ENCODE measurements around the gene ABCG8. TPM values are rescaled to one million over a fixed set of nuclear protein-coding genes. Genes with fewer than 3 reads are reported as not detected.
A peak's percentile ranks its signal among the peaks of the same experiment; 100 is the strongest.

ABCG8 gene
- total and polyA plus RNA-seq, 8 donors = 1.1 to 8.9 (median 6.7) TPM; not detected in 5

DNA sequence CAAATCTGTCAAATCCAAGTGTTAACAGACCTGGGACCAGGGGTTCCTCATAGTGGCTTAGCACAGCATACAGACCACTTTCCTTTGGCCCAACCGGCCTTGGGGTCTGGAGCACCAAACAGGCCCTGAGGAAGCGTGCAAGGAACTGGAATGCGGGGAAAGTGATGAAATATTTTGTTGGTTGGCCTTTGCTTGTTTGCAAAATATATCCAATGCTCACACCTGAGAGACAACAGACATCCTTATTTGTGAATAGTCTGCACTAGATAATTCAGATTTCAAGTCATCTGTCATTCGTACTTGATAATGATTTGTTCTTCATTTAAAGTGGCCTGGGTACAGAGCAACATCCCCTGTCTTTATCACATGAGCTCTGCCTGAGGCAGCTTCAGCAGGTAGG, 43.5 kb downstream of the ABCG8 start:
- WGBS, 5 donors = 52 to 81% (median 61%) methylated on average over 4 of the region's 4 CpGs
- Histone ChIP-seq H3K27ac (peak overlapping the region in 3 of 5 donors; percentile 25 to 48 (median 41)), H3K36me3 (peaks cover 0 to 11% (median 9%) of the 10 kb centered on the region in 4 donors)

DNA sequence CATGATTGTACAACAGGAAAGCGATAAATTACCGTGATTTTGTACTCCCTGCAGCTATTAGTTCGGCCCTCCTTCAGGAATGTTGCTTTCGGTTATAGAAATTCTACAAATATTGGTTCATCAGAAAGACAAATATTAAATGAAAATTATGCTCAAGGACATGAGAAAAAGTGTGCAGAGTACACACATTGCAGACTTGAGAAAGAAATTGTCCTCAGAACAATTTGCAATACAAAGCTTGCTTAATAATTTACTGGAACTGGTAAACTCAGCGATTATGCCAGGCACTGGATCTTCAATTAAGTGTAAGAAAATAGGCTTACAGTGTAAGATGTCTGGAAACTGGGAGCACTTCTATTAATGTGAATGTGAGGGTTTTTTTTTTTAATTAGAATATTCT, 45.9 kb downstream of the ABCG8 start:
- H3K9me3 ChIP-seq = no peaks in the 10 kb centered on the region
- peaks cover 5 to 35% (median 32%) of the 10 kb centered on the region in 4 donors for H3K36me3 ChIP-seq
- intact Hi-C loops (cut with DNase I; ENCODE audit: low total_unique reads) = no loop called here
- peak overlapping the region in 4 of 5 donors; percentile 27 to 69 (median 47) for H3K27ac ChIP-seq
- TF ChIP-seq, protein P1, sequence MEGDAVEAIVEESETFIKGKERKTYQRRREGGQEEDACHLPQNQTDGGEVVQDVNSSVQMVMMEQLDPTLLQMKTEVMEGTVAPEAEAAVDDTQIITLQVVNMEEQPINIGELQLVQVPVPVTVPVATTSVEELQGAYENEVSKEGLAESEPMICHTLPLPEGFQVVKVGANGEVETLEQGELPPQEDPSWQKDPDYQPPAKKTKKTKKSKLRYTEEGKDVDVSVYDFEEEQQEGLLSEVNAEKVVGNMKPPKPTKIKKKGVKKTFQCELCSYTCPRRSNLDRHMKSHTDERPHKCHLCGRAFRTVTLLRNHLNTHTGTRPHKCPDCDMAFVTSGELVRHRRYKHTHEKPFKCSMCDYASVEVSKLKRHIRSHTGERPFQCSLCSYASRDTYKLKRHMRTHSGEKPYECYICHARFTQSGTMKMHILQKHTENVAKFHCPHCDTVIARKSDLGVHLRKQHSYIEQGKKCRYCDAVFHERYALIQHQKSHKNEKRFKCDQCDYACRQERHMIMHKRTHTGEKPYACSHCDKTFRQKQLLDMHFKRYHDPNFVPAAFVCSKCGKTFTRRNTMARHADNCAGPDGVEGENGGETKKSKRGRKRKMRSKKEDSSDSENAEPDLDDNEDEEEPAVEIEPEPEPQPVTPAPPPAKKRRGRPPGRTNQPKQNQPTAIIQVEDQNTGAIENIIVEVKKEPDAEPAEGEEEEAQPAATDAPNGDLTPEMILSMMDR (IDR thresholded peaks at IDR 0.05) = no peak
- no peak for TF ChIP-seq EP300 (IDR thresholded peaks at IDR 0.05)
- no peak for TF ChIP-seq POLR2A (IDR thresholded peaks at IDR 0.05)
- no peak for TF ChIP-seq POLR2AphosphoS5 (IDR thresholded peaks at IDR 0.05)
- peak in 1 of 2 donors; percentile 49 for DNase-seq
- no peaks in the 10 kb centered on the region for H3K27me3 ChIP-seq
- peaks cover 11 to 43% (median 31%) of the 10 kb centered on the region in 4 donors for H3K4me1 ChIP-seq
- H3K4me3 ChIP-seq = no peak overlapping the region
- WGBS, 5 donors = 30 to 57% (median 51%) methylated on average over 5 of the region's 5 CpGs

More for the DNA sequence above, 43.5 kb downstream of the ABCG8 start:
- TF ChIP-seq, protein P1 (IDR thresholded peaks at IDR 0.05) = no peak
- TF ChIP-seq POLR2A (IDR thresholded peaks at IDR 0.05) (no peak), EP300 (IDR thresholded peaks at IDR 0.05) (no peak), POLR2AphosphoS5 (IDR thresholded peaks at IDR 0.05) (no peak)
- H3K9me3 ChIP-seq = no peaks in the 10 kb centered on the region
- H3K27me3 ChIP-seq = peaks cover 0 to 5% (median 0%) of the 10 kb centered on the region in 3 donors
- H3K4me1 ChIP-seq = peaks cover 11 to 50% (median 36%) of the 10 kb centered on the region in 4 donors
- no peak for DNase-seq
- intact Hi-C loops (cut with DNase I; ENCODE audit: low total_unique reads) = no loop called here
- no peak overlapping the region for H3K4me3 ChIP-seq

DNA sequence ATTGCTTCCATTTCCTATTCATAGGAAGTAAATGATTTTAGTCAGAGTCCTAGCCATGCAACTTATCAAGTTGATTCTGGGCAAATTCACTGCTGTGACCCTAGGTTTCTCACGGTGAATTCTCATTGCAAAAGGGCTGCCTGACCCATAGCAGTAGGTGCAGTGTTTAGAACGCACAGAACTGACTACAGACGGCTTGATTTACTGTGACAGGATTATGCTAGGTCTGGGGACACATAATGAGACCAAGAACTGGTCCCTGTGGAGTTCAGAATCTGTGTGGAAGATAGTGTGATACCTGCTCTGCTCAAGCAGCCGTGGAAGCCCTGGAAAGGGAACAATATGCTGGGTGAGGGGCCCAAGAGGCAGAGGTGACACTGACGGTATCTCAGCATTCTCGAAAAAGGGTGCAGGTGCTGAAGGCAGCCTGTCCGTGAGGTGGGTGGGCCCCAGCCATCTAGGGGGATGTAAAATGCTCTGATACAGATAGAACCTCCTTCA, 46.4 kb downstream of the ABCG8 start:
- H3K27me3 ChIP-seq = no peaks in the 10 kb centered on the region
- TF ChIP-seq POLR2AphosphoS5 (IDR thresholded peaks at IDR 0.05) = no peak
- no peak for TF ChIP-seq POLR2A (IDR thresholded peaks at IDR 0.05)
- TF ChIP-seq EP300 (IDR thresholded peaks at IDR 0.05) = no peak
- TF ChIP-seq, protein P1 (IDR thresholded peaks at IDR 0.05) = no peak
- 33 to 67% (median 50%) methylated on average over 7 of the region's 7 CpGs for WGBS, 5 donors
- no peaks in the 10 kb centered on the region for H3K9me3 ChIP-seq
- H3K27ac ChIP-seq = peak overlapping the region; percentile 27 to 69 (median 54)
- H3K4me3 ChIP-seq = no peak overlapping the region
- intact Hi-C loops (cut with DNase I; ENCODE audit: low total_unique reads) = no loop called here
- peaks cover 5 to 38% (median 37%) of the 10 kb centered on the region in 4 donors for H3K36me3 ChIP-seq
- no peak for DNase-seq
- H3K4me1 ChIP-seq = peaks cover 11 to 43% (median 31%) of the 10 kb centered on the region in 4 donors

DNA sequence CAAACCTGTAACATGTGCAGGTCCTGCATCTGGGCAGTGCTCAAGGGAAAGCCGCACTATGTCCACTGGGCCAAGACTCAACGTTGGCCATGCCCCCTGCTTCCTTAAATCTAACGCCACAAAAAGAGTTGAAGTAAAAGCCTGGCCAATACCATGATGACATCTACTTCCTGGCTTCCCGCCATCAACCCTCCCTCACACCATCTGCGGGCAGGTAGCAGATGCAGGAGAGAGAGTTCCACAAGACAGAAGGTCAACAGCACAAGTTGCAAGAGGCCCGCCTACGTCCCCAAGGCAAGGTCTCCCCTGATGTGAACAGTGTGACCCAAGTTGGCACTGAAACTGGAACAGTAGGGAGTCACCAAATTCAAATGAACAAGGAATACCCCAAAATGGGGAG, 48.4 kb downstream of the ABCG8 start:
- intact Hi-C loops (cut with DNase I; ENCODE audit: low total_unique reads) = no loop called here
- H3K27ac ChIP-seq = no peak overlapping the region
- H3K27me3 ChIP-seq = no peaks in the 10 kb centered on the region
- no peaks in the 10 kb centered on the region for H3K9me3 ChIP-seq
- peaks cover 5 to 57% (median 57%) of the 10 kb centered on the region in 4 donors for H3K36me3 ChIP-seq
- TF ChIP-seq, protein P1 (IDR thresholded peaks at IDR 0.05) = no peak
- no peak for TF ChIP-seq POLR2A (IDR thresholded peaks at IDR 0.05)
- TF ChIP-seq EP300 (IDR thresholded peaks at IDR 0.05) = no peak
- TF ChIP-seq POLR2AphosphoS5 (IDR thresholded peaks at IDR 0.05) = no peak
- DNase-seq = no peak
- 84 to 93% (median 88%) methylated on average over 6 to 7 of the region's 7 CpGs for WGBS, 5 donors
- H3K4me1 ChIP-seq = peaks cover 5 to 27% (median 15%) of the 10 kb centered on the region in 4 donors
- H3K4me3 ChIP-seq = no peak overlapping the region

All from stomach (tissue), 9 donors.